GM15510 (cell line): Measurements from ENCODE around the gene GRIK4.

Source experiments
- POLR2A ChIP-seq: IDR thresholded peaks from 3 replicates; pipeline ENCODE4 v1.6.1; 2011; ENCODE audit warnings: borderline replicate concordance; ENCODE audit not compliant: insufficient read length; ENCODE audit errors: extremely low read depth

The GRIK4 gene

DNA sequence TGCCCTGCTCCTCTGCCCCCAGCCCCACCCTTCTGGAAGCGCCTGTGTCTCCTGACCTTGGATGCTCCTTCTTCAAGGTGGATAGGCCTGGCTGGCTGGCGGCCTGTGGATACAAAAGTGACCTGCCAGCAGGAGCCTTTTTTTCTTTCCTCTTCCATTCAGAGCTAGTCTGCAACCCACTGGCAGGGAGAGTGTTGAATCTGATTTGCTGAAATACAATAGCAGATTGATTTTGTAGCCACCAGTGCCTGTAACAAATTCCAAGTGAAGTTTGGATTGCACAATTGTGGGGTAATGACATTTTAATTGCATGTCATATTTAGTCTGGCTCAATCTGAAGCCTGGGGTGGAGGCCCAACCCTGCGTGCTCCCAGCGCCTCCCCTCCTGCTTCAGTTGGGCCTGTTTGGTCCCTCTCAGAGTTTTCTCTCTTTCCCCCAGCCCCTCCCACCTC lies 97.2 kb downstream of the GRIK4 start:
- no peak for TF ChIP-seq POLR2A

DNA sequence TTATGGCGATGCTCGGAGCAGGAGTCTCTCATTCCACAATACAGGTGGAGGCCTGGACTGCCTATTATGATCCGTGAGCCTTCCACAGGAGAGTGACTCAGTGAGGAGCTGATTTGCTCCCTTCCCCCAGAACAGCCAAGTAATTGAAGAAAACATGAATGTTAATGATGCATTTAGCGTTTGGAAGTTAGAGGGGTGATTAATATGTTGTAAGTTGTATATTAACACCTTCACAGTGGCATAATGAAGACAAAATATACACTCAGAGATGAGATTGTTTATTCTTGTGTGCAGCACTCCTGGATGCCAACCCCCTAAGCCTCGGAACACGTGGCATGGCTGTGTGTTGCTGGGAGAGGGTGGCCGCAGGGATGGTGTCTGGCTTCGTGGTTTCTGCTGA lies 98.6 kb downstream of the GRIK4 start:
- TF ChIP-seq POLR2A, result no peak

DNA sequence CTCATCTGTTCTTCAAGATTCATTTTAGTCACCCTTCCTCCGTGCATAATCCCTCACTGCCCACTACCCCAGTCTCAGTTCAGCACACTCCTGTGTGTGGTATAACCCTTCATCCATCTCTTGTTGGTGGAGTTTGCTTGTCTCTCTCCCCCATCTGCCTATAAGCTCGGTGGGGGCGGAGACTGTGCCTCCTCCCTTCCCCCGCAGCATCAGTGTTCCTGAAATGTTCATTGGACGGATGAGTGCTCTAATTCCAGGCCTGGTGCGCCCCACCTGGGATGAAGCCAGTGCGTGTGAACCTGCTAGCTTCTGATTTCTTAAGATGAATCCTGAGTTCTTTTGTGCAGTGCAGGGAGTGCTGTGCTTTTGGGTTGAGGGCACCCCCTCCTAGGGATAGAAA lies 100.0 kb downstream of the GRIK4 start:
- TF ChIP-seq POLR2A, result no peak

DNA sequence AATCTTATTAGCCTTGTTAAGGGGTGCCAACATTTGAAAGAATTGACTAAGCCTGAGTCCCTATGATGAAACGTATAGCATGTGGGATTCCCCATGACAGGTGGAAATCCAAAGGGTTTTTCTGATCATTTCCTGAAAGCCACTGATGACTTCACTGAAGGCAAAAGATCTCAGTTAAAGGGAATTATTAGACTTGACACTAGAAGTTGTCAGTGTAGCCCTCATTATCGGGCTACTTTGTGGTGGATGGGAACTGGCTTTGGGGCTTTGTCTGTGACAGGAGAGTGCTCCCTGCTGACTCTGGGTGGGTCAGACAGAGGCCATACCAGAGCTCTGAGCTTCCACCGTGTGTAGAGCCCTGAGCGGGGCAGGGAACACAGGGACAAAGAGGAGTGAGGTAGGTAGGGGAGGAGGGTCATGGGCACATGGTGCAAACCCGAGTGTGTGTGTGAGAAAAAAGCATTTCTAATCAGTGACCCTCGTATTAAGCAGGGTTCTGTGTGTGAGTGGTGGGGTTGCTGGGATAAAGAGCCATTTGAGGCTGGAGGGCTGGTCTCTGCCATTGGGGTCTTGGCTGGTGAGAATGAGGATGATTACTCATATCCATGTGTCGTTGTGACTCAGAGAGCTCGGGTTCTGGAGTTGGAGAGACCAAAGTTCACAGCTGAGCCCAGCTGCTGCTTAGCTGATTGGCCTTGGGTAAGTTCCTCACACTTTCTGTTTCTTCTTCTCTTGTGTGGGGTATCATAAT lies 101.1 kb downstream of the GRIK4 start:
- TF ChIP-seq POLR2A, result no peak

DNA sequence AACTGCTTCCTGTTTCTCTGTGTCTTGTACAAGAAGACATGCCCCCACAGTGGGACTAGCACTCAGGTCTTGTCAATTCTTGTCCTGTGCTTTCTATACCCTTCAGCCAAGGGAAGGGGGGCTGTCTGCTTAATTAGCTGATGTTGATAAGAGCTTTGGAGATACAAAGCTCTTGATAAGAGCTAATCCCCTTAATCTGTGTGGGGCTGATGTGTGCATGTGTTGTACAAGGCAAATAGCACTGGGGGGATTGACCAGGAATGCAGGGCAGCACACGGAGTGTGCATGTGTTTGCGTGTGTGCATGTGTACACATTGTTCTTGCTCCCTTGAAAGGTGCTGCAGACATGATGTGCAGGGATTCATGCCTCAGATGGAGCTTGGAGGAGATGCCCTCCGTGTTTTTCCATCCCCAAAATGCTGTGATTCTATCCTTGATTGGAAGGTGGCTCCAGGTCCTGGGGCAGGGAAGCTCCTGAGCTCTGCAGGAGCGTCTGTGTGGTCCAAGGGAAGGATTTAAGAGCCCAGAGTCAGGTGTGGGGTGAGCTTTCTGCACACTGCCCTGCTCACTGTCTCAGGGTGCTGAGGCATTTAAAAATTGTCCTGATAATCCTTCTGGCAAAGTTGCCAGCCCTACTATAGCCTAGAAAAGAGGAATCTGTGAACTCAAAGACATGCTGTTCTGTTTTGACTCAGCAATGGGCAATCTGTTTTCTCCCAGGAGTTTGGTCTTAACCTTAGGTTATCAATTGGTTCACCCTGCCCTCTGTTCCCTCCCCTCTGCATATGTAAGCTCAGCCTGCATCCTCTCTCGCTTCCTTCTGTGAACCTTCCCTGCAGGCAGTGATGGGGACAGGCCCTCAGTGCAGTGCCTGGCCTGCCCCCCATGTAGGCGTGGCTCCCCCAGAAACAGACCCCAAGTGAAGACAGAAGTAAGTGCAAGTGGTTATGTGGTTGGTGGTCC lies 102.0 kb downstream of the GRIK4 start:
- no peak for TF ChIP-seq POLR2A

- no peak for TF ChIP-seq POLR2A
Measured at GRCh38 chr11:120615391-120615790, 103.8 kb downstream of the GRIK4 start.

DNA sequence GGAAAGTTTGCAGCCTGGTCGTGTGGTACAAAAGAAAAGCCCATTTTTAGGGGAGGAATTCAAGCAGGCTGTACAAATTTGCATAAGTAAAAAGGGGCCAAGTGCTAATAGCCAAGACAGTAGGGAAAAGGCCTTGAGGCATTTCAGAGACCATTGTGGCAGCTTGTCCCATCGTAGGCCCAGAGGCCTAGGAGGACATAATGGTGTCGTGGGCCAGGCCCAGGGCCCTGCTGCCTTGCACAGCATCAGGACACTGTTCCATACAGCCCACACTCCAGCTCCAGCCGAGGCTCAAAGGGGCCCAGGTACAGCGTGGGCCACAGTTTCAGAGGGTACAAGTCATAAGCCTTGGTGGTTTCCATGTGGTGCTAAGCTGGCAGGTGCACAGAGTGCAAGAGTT lies 106.9 kb downstream of the GRIK4 start:
- no peak for TF ChIP-seq POLR2A

DNA sequence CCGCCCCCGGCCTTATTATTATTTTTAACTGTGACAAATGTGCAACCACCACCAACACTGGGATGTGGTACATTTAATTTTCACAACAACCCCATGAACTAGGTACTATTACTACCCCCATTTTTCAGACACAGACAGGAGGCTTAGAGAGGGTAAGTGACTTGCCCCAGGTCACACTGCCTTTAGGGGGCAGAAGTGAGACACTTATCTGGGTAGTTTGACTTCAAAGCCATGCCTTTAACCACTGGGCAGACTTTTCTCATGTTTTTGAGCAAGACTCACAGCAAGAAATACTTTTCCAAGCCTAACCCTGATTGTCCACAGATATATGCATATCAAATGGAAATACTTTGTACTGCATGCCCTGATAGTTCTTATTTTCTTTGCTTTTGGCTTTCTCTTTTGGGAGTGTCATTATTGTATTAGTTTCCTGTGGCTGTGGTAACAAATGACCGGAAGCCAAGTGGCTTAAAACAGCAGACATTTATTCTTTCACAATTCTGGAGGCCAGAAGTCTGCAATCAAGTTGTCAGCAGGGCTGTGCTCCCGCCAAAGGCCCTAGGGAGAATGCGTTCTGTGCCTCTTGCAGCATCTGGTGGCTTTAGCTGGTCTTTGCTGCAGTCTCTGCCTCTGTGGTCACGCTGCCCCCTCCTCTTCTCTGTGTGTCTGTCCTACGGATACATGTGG lies 110.8 kb downstream of the GRIK4 start:
- TF ChIP-seq POLR2A, result no peak

DNA sequence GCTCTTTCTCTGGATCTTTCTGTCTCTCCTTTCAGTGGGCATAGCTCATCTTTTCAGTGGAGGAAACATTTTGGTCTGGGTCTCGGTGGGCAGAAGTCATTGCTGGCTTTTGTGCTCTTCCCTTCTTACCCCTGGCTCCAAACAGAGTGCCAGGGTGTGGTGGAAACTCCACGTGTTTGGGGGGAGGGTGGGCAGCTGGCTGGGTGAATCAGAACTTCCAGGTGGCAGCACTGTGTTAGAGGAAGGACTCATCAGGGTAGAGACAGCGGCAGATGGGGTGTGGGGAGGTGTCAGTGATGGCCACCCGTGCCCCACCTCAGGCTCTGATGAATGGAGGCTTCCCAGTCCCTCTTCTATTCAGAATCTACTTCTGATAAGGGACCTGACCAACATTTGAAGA lies 114.0 kb downstream of the GRIK4 start:
- no peak for TF ChIP-seq POLR2A

- TF ChIP-seq POLR2A, result no peak
Measured at GRCh38 chr11:120626791-120627190, 115.2 kb downstream of the GRIK4 start.

GRCh38 chr11:120627327-120628163 lies 116.0 kb downstream of the GRIK4 start:
- no peak for TF ChIP-seq POLR2A

DNA sequence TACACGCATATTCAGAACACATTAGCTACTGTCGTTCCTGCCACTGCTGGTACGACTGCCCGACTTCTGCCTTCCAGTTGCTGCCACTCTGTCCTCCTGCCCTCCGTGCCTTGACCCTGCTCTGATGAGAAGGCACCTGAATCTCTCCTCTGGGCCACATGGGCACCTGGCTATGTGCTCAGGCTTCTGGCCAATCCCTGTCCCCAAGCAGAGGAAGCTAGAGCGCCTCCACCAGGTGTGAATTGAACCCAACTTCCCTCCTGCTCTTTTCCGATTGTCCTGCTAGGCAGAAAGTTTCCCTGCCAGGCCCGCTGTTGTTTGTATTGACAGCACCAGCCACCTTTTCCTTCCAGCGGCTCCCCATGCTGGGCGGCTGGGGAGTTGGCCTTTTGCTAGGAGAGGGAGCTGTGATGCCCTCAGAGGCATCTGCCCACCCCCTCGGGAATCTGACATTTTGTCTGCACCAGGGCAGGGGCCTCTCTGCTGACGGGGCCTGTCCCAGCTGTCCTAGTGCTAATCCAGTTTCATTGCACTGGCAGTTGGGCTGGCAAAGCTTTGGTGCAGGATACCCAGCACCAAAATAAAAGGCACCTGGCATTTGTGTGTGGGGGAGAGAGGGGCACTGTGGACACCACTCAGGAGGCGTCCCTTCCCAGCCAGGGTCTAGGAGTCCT lies 118.0 kb downstream of the GRIK4 start:
- TF ChIP-seq POLR2A, result no peak

DNA sequence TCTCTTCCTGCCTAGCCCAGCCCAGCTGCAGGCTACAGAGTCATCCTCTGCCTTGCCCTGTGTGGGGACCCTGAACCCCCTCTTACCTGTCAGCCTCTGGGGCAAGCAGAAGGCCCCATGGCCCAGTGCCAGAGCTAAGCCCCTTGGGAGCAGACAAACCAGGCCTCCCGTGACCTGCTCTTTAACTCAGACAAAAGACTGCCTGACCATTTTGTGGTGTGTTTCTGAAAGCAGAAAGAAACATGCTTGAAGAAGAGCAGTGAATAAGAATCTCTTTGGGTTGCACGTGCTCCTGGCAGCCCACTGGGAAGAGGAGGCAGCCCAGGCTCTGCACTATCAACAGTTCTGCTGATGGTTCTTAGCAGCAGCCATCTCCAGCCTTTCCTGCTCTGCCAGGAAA lies 118.6 kb downstream of the GRIK4 start:
- TF ChIP-seq POLR2A, result no peak

DNA sequence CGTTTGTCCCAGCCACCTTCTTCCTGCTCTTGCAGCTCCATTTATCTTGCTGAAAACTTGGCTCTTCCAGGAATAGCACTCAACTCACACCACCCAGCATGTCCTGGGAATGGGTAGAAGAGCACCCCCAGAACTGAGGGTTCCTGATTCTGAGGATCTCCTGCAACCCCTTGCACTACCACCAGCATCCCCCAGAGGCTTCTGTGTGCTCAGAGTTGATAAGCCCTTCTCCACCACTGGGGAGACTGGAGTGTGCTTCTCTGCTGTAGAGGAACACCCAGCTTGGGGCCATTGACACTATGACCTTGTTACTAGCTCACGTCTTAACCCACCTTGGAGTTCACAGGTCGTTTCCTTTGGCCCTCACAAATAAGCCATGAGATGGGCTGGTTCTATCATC lies 121.0 kb downstream of the GRIK4 start:
- no peak for TF ChIP-seq POLR2A
